GM06990 (cell line): ENCODE data around the gene CEND1.

Source experiments
- DNase-seq: peaks from one replicate; pipeline ENCODE4 v3.0.0-alpha.2; 2011; ENCODE audit not compliant: insufficient read length; ENCODE audit errors: extremely low read depth
- H3K27me3 ChIP-seq: replicated peaks from 2 replicates; pipeline ENCODE4 v1.6.0; 2011; ENCODE audit warnings: low read length; ENCODE audit not compliant: control insufficient read depth, insufficient read depth
- H3K36me3 ChIP-seq: 2 replicates; pipeline ENCODE4 v1.5.1; 2011; ENCODE audit warnings: low read length; ENCODE audit not compliant: control insufficient read depth, insufficient read depth
- H3K4me3 ChIP-seq: replicated peaks from 2 replicates; pipeline ENCODE4 v1.5.1; 2011; ENCODE audit warnings: low read depth, mild to moderate bottlenecking, control low read depth, low read length
- CTCF ChIP-seq: IDR thresholded peaks from 2 replicates; pipeline ENCODE4 v1.5.1; 2011; ENCODE audit warnings: low read length, control low read depth, mild to moderate bottlenecking, inconsistent platforms; ENCODE audit not compliant: insufficient read depth, poor library complexity, severe bottlenecking

Gene CEND1

GRCh38 chr11:795634-796564, 6.0 kb upstream of the CEND1 start:
- Histone ChIP-seq H3K36me3 (peaks cover 19% of the 10 kb centered on the region), H3K4me3 (peak overlapping the region; percentile 91), H3K27me3 (no peaks in the 10 kb centered on the region)
- TF ChIP-seq CTCF, result no peak
- peak; percentile 80 for DNase-seq

- no peak for DNase-seq
- Histone ChIP-seq H3K36me3 (peaks cover 18% of the 10 kb centered on the region), H3K4me3 (peak overlapping the region; percentile 91), H3K27me3 (no peaks in the 10 kb centered on the region)
- no peak for TF ChIP-seq CTCF
Observed at GRCh38 chr11:794766-795633, 5.1 kb upstream of the CEND1 start.

GRCh38 chr11:794013-794765, 4.3 kb upstream of the CEND1 start:
- no peaks in the 10 kb centered on the region for H3K27me3 ChIP-seq
- peaks cover 18% of the 10 kb centered on the region for H3K36me3 ChIP-seq
- DNase-seq, result no peak
- peak overlapping the region; percentile 91; the same call in 1 of the 2 replicates for H3K4me3 ChIP-seq
- no peak for TF ChIP-seq CTCF

GRCh38 chr11:793556-793955, 3.7 kb upstream of the CEND1 start:
- no peak for DNase-seq
- no peak for TF ChIP-seq CTCF
- peaks cover 18% of the 10 kb centered on the region for H3K36me3 ChIP-seq
- H3K27me3 ChIP-seq, result no peaks in the 10 kb centered on the region
- H3K4me3 ChIP-seq, result no peak overlapping the region

- TF ChIP-seq CTCF, result no peak
- no peak for DNase-seq
- no peaks in the 10 kb centered on the region for H3K27me3 ChIP-seq
- H3K4me3 ChIP-seq, result no peak overlapping the region
- H3K36me3 ChIP-seq, result peaks cover 18% of the 10 kb centered on the region
Observed at GRCh38 chr11:792873-793272, 3.0 kb upstream of the CEND1 start.
